AG04450 (cell line): ENCODE data around the gene COL7A1. TPM values are rescaled to one million over a fixed set of nuclear protein-coding genes. Genes with fewer than 3 reads are reported as not detected.

Experiments used
- CTCF ChIA-PET: fragments of 300-600, 350-600 bp; formaldehyde crosslinking; extraction: SDS; loops from one replicate; lab custom pipeline; 2022; ENCODE audit warnings: antibody characterized with exemption, inconsistent platforms; lab: Charles Lee
- POLR2A ChIA-PET: fragments of 350-600 bp; formaldehyde crosslinking; extraction: SDS; loops from one replicate; lab custom pipeline; 2021; ENCODE audit warnings: antibody characterized with exemption, inconsistent platforms; lab: Yijun Ruan, JAX
- DNase-seq: peaks from one replicate; pipeline ENCODE4 v3.0.0-alpha.2; 2011; ENCODE audit warnings: low read depth, low spot score
- H3K27ac ChIP-seq: one replicate; pipeline ENCODE4 v1.5.1; 2012; ENCODE audit warnings: low read depth, low read length, control low read depth
- H3K27me3 ChIP-seq: one replicate; pipeline ENCODE4 v1.6.0; 2012; ENCODE audit warnings: low read length; ENCODE audit not compliant: control insufficient read depth, insufficient read depth
- H3K4me3 ChIP-seq: 2 replicates; pipeline ENCODE4 v1.5.1; 2011; ENCODE audit warnings: mild to moderate bottlenecking, low read depth, low read length, control low read depth
- H3K9me3 ChIP-seq: 2 replicates; pipeline ENCODE4 v1.5.1; 2012; ENCODE audit warnings: low read length; ENCODE audit not compliant: control insufficient read depth, insufficient read depth
- CTCF ChIP-seq: IDR thresholded peaks from 2 replicates; pipeline ENCODE4 v1.5.1; 2011; ENCODE audit warnings: low read depth, low read length, control low read depth, inconsistent platforms
- polyA plus RNA-seq: library from polyadenylated mRNA; depleted of rRNA; stranded (reverse); fragments of >200 nt; gene quantifications from 2 replicates; pipeline ENCODE4 v1.2.3, GENCODE V29; 2011

Gene COL7A1
- polyA plus RNA-seq, 1 experiment = 19.8 TPM

- TF ChIP-seq CTCF = no peak
- no peak for DNase-seq
- Histone ChIP-seq H3K27me3 (no peaks in the 10 kb centered on the region), H3K27ac (no peak overlapping the region), H3K4me3 (no peak overlapping the region), H3K9me3 (no peaks in the 10 kb centered on the region)
- ChIA-PET POLR2A (interaction anchor here (0.6 to 0.7 kb wide), 2 partner anchors 11 to 96 kb away, joined by 3 to 4 read pairs; no protein-coding TSS in a partner anchor), CTCF (interaction anchor here (1.1 kb wide), 1 partner anchor 35 kb away, joined by 4 read pairs; the partner anchor contains the start of gene SLC26A6)
Measured at GRCh38 chr3:48600711-48601621, 5.8 kb upstream of the COL7A1 start.

- no peak for TF ChIP-seq CTCF
- no peak for DNase-seq
- H3K27ac ChIP-seq = peak overlapping the region; percentile 99
- CTCF ChIA-PET = no interaction called here
- POLR2A ChIA-PET = interaction anchor here (1.4 to 1.7 kb wide), 2 partner anchors 36 to 153 kb away, joined by 4 to 14 read pairs; partner anchors contain the start of genes ATRIP and SLC26A6
- H3K9me3 ChIP-seq = no peaks in the 10 kb centered on the region; the same call in 1 of the 2 replicates
- H3K4me3 ChIP-seq = no peak overlapping the region
- no peaks in the 10 kb centered on the region for H3K27me3 ChIP-seq
Measured at GRCh38 chr3:48599509-48600285, 4.6 kb upstream of the COL7A1 start.

- POLR2A ChIA-PET = interaction anchor here (0.7 to 1.7 kb wide), 5 partner anchors 36 to 153 kb away, joined by 3 to 14 read pairs (median 4); partner anchors contain the start of genes ATRIP, CELSR3, PFKFB4 and SLC26A6
- peak overlapping the region; percentile 17; the same call in 1 of the 2 replicates for H3K4me3 ChIP-seq
- no peak for DNase-seq
- TF ChIP-seq CTCF = no peak
- peak overlapping the region; percentile 99 for H3K27ac ChIP-seq
- H3K9me3 ChIP-seq = no peaks in the 10 kb centered on the region; the same call in 1 of the 2 replicates
- CTCF ChIA-PET = interaction anchor here (1.0 kb wide), 1 partner anchor 36 kb away, joined by 3 read pairs; the partner anchor contains the start of gene SLC26A6
- H3K27me3 ChIP-seq = no peaks in the 10 kb centered on the region
Measured at GRCh38 chr3:48599077-48599501, 4.0 kb upstream of the COL7A1 start.

GRCh38 chr3:48598323-48599076, 3.4 kb upstream of the COL7A1 start:
- POLR2A ChIA-PET = interaction anchor here (0.6 to 2.1 kb wide), 11 partner anchors 14 to 309 kb away, joined by 3 to 17 read pairs (median 4); partner anchors contain the start of genes ATRIP, CELSR3, PFKFB4 and SLC26A6
- H3K4me3 ChIP-seq = peak overlapping the region; percentile 17; the same call in 1 of the 2 replicates
- H3K9me3 ChIP-seq = no peaks in the 10 kb centered on the region; the same call in 1 of the 2 replicates
- CTCF ChIA-PET = interaction anchor here (0.6 to 1.3 kb wide), 3 partner anchors 11 to 40 kb away, joined by 3 to 4 read pairs (median 3); partner anchors contain the start of genes SLC26A6 and UQCRC1
- H3K27me3 ChIP-seq = no peaks in the 10 kb centered on the region
- peak; percentile 90 for DNase-seq
- TF ChIP-seq CTCF = no peak
- H3K27ac ChIP-seq = peak overlapping the region; percentile 99
